Hypothalamus (tissue), 51 donors: ENCODE results near the gene IQSEC1.
A peak's percentile ranks its signal among the peaks of the same experiment; 100 is the strongest.

ENCODE experiments used
- DNase-seq, 51 donors: peaks; one replicate each; lab custom pipeline; 2025; lab: John Stamatoyannopoulos, UW

The IQSEC1 gene

DNA sequence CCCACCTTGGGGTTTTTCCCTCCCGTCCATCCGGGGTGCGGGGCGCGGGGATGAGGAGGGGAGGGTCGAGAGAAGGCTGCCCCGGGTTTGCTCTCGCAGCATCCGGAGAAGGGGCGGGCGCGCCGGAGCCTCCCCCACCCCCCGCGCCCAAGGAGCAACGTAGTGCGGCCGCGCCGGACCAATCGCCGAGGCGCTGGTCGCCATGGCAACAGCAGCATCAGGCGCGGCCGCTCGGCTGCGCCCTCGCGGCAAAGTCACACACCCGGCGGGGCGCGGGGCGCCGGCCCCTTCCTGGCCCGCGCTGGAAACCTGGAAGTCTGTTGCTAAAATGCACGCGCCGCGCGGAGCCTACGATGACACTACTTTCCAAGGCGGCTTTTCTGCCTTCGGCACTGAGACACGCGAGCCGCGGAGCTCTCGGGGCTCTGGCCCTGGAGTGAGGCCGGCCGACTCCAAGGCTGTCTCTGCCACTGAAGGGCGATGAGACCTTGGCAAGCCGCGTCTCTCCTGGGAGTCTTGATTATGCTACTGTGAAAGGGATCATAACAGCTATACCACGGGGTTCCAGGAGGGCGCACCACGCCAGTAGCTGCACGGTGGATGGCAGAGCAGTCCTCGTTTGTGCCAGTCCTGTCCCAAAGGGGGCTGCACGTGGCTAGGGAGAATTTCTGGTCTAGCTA lies at the start of gene IQSEC1:
IQSEC1 (minus strand) TSS at position 104 of the 680 bp plus-strand sequence. CDS start 415 bp downstream, outside the sequence.
- DNase-seq: peak in 47 of 51 donors; percentile 25 to 89 (median 68)

DNA sequence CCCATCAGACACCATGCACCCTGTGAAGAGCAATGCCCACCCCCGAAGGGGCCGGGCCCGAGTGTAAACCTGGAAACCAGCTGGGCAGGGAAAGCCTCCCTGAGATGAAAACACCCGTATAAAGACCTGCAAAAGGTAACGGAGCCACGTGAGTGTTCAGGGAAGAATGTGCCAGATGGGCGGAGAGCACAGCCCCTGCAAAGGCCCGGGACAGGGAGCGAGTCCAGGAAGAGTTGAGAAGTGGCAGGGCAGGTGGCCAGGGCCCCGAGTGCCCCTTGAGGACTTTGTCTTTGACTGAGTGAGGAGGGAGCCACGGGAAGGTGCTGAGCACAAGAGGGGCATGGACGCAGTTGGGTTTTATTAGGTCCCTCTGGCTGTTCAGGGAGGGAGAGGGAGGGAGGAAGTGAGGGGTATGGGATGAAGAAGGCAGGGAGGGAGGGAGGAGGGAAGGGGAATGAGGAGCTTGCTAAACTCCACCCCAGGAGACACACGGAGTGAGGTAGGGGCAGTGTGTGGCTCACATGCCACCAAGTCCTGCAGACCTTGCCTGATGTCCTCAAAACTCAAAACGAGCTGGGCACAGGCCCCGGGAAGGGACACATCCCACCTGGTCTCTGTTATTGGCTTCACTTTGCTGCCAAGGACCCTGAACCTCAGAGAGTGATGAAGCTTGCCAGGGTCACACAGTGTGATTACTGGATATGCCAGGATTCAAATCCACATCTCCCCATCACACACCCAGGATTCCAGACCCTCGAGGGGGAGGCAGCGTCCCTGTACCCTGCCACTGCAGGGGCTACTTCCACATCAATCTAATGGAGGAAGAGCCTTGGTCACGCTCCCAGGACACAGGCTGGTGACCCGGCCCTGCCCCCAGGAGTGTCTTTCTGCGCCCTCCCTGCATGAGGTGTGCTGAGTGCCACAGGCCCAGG lies 49.1 kb upstream of the IQSEC1 start:
- no peak for DNase-seq

DNA sequence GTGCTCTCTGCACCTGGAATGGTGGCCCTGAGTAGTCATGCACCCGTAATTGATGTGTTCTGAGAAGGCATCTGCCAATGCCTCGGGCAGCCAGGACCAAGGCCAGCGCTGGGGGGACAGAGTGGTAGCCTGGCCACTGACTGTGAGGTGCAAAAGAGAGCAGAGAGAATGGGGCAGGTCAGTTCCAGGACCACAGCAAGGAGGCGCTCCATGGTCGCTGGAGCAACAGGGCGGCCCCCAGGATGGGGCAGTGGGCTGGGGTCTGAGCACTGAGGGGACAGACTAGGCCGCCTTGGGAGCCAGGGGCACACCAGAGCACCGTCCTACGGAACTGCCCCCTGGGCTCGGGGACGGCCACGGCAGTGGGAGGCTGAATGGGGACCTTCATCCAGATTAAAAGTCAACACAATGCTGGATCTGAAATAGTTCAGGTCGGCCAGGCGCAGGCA lies 48.3 kb upstream of the IQSEC1 start:
- no peak for DNase-seq

DNA sequence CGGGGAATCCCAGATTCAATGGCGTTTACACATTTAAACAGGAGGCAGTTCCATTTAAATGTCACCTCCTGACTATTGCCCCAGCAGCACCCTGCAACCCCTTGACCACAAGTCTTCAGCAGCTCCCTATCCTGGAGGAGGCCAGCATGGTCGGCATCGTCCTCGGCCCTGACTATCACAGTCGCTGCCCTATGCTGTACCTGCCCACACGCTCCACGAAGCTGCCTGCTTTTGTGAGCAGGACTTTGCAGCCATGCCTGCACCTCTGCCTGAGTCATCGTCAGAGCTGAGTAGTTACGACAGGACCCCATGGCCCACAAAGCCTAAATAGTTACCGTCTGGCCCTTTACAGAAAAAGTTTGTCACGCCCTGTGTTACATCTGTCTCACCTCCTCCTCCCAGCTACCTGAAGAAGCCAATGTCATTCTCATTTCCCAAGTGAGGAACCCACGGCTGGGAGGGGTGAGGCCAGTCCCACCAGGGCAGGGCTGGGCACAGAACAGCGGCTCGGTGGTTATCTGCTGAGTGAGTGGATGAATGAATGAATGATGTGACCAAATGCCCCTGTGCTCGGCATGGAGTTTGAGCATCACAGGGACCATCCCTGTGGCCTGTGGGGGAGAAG lies 47.8 kb upstream of the IQSEC1 start:
- DNase-seq: no peak

DNA sequence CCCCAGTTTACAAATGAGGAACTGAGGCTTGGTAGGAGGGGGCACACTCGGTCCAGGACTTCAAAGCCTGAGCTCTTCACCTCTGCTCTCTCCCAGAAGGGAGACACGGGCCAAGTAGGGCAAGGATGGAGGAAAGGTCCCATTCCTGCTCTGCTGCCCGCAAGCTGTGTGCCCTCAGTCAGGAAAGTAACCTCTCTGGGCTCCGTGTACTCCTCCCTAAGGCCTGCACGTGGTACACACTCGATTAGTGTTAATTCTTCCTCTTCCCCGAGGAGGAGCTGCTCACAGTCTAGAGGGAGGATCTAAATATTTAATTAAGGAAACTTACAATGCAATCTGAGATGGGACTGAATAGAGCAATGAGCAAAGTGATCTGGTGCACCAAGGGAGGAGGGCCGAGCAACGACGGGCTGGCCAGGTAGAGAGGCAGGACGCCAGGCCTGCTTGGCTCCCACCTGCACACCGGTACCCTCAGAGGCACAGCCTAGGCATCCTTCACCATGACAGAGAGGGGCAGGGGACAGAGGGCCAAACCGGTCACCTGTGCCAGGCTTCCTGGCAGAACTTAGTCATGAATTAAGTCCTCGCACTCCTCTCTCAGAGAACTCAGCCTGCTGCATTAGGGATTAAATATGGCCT lies 47.2 kb upstream of the IQSEC1 start:
- DNase-seq: no peak

DNA sequence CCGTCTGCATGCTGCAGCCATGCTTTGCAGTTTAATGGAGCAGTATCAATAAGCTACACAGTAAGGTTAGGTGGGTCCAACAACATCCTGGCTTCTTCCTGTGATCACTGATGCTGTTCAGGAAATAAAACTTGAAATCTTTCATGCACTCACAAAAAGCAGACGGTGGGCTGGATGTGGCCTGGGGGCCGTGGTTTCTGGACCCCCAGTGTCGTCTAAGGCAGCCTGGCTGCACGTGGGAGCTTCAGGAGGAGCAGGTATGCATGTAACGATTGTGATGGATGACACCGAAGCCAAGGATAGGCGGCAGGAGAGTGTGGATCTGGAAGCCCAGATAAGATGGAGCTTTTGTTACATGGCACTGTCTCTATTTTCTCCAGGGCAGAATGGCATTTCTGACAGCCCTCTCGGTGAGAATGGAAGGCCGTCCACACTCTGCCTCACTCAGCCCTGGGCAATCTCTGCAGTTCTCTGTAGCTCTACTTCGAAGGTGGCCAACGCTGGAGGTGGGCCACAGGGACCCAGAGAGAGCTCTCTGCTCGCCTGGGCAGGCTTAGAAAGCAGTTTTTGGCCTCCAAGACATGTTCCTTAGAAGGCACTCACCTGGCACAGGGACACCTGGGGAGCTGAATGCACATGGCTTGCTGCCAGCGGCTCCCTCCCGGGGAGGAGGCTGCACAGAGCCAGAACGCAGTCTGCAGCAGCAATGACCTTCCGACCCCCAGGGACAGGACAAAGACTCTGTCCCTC lies 46.4 kb upstream of the IQSEC1 start:
- DNase-seq: no peak

DNA sequence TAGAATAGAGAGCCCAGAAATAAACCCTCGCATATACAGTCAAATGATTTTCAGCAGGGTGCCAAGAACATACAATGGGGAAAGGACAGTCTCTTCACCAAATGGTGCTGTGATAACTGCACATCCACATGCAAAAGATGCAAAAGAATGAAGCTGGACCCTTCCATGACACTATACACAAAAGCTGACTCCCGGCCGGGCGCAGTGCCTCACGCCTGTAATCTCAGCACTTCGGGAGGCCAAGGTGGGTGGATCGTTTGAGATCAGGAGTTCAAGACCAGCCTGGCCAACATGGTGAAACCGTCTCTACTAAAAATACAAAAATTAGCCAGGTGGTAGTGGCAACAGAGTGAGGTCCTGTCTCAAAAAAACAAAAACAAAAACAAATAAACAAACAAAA lies 43.2 kb upstream of the IQSEC1 start:
- DNase-seq: no peak

DNA sequence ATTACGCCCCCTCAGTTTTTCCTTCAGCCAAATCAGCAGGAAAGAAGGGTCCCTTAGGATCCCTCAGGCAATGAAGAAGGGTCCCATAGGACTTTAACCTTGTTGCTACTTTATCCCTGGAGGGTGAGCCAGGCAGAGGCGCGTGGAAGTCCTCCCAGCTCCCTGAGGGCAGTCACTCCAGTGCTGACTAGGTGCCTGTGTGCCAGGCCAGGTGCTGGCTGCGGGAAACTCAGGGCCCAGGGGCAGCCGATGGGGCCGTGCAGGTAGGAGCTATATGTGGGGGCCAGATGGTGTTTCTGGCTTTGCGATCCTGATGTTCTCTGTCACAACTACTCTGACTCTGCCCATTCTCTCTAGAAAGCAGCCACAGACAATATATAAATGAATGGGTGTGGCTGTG lies 42.8 kb upstream of the IQSEC1 start:
- DNase-seq: no peak

DNA sequence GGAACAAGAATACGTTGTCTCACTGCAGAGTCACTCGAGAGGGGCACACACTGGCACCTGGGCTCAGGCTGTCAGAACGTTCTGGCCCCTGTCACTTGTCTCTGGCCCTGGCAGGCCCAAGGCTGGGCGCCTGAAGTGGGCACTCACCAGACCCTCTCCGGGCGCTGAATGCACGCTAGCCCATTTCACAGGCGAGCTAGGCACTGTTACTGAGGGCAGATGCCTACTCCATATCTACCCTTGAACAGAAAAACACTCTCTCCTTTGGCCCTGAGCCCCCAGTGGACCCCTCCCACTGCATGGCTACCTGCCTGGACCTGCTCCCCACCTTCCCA lies 42.3 kb upstream of the IQSEC1 start:
- DNase-seq: no peak

DNA sequence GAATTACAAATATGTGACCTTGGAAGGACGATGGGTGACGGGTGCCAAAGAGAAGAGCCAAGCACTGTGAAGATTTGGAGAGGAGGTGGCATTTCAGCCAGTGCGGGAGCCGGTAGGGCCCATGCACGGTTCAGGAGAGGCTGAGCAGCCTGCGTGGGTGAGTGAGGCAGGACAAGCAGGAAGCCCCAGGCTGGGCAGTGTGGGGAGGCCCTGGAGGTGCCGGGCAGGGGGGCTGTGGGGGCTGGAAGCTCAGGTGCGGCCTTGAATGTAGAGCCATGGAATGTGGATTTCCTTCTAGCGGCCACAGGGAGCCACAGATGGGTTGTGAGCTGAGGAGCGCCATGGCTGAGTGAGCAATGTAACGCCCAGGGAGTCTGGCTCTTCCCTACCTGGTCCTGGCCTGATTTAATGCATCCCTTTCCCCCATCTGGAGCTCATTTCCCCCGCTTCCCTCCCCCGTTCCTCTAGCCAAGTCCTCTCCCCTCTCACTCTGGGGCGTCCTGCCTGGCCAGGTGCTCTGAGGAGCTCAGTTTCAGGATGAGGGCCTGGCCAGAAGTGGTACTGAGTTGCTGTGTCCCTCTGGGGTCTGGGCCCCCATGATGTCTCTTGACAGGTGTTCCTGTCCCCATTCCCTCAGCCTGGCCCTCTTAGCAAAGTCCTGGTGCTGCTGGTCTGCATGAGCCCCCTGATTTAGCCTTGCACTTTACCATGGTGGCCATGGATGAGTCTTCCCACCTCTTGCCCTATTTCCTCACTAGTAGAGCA lies 41.8 kb upstream of the IQSEC1 start:
- no peak for DNase-seq

DNA sequence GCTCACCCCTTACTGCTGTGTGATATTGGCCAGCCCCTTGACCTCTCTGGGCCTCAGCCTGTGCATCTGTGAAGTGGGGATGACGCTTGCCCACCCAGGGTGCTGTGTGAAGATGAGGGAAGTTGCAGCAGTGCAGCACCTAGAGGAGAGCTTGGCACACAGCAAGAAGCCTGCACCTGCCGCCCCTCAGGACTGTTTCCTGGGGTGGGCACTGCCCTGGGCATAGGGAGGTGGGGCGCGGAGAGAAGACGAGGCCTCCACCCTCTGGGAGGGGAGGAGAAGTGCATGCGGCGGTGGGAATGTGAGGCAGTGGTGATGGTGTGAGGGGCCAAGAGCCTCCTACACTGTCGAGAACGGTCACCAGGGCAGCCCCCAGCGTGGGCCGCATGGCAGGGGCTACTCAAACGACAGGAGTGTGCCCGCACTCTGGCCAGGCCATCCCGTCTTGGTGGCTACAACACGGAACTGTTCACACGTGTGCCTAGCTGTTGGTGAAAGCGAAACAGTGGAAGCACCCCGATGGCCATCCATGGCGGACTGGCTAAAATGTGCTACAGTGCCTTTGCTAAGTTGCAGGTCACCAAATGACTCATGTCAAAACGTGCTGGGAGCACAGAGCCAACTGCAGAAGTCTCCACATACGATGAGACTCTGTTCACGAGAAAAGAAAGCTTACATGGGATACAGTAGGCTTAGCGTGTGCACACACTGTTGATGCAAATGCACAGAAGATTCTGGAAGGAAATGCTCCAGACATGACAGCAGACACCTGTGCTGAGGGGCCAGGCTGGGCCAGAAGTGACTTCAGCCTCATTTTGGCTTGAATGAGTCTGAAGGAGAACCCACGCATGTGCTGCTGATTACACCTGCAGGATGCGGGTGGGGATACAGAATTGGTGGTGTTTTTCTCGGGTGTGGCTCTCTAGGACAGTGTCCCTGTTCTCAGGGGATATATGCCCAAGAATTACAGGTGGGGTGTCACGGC lies 40.4 kb upstream of the IQSEC1 start:
- no peak for DNase-seq

DNA sequence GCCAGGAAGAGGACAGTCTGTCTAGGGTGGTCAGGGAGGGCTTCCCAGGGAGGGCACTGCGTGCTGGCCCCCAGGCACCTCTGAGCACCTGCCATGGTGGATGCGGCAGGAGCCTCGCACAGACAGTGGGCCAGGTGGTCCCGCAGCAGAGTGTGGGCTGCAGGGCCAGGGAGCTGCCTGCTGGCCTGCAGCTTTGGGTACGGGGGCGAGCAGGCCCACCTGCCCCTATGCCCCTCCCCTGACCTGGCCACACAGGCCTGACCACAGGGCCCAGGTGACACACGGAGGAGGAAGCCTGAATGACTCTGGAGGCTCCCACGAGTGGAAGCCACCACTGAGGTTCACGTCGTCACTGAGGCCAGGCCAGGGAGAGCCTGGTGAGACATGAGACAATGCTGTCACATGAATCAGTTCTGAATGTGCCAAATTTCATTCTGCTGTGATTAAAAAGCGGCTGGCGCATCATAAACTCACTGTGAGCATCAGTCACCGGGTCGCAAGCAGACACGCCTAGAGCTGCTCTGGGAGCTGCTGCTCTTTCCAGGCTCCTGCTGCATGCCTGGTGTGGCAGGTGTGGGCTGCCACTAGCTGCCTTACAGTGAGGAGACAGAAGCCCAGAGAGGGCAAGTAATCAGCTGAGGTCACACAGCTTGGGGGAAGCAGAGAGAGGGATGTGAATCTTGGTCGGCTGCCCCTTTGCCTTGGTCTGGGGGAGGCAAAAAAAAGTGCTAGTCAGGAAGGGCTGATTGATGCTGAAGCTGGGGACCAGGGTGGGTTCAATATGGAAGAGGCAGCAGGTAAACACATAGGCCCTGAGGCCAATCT lies 39.5 kb upstream of the IQSEC1 start:
- DNase-seq: peak in 1 of 51 donors; percentile 27

DNA sequence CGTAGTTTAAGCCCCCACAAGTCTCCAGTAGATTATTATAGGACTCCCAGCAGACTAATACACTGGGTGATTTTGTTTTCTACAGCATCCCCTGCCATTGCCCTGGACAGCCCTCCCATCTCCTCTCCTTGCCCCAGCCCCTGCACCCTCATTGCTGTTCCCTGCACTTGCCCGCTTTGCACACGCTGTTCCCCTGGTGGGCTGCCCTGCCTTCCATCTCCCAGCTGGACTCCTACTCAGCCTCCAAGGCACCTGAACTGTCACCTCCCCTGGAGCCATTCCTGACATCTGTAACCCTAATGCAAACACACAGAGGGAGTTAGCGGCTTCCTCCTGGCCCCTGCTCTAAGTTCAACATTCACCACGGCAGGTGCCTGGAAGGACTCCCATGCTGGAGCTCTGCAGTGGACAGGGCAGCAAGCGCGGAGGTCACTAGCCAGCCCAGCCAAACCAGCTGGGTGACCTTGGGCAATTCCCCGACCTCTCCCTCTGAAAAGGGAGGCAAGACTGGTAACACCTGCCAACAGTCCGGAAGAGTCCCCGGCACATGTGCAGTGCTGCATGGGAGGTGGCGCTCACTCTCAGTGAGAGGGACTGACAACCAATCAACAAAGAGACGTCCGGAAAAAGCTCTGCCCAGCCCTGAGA lies 38.8 kb upstream of the IQSEC1 start:
- DNase-seq: no peak

DNA sequence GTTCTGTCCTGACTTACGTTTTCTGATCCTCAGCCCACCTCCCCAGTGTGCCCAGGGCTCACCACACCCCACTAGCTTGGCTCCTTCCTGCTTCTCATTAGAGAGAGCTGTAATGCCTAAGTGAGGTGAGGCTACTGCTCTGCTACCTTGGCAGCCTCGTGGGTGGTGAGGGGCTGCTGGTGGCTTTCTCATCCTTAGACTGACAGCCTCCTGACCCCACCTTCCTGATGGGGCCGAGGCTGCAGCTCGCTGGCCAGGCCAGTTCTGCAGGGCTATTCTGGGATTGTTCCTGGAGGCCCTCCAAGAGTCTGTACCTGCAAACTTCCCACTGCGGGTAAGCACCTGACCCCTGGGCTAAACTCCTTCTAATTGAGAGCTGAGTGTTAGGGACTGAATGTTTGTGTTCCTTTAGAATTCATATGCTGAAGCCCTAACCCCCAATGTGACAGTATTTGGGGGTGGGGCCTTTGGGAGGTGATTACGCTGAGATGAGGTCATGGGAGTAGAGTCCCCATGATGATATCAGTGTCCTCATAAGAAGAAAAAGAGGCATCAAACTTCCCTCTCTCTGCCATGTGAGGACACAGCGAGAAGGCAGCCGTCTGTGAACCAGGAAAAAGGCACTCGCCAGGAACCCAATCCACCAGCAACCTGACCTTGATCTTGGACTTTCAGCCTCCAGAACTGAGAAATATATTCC lies 38.1 kb upstream of the IQSEC1 start:
- DNase-seq: no peak

DNA sequence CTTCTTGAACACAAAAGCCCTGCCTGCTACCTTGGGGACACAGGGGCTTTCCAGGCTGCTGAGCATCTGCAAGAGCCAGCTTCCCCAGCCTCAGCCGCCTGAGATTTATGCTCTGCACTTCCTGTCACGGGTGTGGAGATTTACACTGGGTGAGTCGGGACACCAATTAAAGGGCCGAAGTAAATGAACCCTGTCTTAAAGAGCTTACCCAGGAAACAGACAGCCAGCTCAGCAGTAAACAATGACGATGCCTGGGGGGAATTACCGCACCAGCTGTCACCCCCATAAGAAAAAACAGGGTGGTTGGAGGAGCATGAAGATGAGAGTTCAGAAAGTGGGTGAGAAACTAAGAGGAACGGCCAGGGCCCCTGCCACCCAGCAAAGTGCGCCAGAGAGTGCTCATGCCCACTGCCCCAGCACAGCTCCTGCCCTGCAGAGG lies 37.5 kb upstream of the IQSEC1 start:
- DNase-seq: no peak

DNA sequence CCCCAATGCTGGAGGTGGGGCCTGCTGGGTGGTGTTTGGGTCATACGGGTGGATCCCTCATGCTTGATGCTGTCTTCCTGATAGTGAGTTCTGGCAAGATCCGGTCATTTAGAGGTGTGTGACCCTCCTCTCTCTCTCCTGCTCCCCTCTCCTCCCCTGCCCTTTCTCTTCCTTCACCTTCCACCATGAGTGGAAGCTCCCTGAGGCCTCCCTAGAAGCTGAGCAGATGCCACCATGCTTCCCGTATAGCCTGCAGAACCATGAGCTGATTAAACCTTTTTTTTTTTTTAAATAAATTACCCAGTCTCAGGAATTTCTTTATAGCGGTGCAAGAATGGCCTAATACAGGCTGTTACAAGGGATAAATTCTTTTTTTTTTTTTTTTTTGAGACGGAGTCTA lies 36.3 kb upstream of the IQSEC1 start:
- DNase-seq: no peak
